Measurements from ENCODE around the gene PCSK1N.

Gene PCSK1N

DNA sequence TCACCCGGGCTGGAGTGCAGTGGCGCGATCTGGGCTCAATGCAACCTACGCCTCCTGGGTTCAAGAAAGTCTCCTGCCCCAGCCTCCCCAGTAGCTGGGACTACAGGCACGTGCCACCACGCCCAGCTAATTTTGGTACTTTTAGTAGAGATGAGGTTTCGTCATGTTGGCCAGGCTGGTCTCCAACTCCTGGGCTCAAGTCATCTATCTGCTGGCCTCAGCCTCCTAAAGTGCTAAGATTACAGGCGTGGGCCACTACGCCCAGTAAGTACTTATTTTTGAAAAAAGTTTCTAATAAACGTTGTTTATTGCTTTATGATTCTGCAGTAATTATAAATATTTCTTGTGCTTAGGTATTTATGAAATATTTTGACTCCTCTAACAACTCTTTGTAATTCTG is 4.3 kb upstream of the PCSK1N start:
- DNase-seq (ENCODE audit: insufficient read length, low spot score) (no peak), FAIRE-seq (no peak)
- TF ChIP-seq TAF1 (IDR thresholded peaks at IDR 0.05; ENCODE audit: low read depth, low read length) (no peak), SPI1 (IDR thresholded peaks at IDR 0.05; ENCODE audit: low read depth, low read length) (no peak), POU2F2 (IDR thresholded peaks at IDR 0.05; ENCODE audit: low read depth, low read length) (no peak), POLR2AphosphoS5 (IDR thresholded peaks at IDR 0.05; ENCODE audit: low read depth, low read length) (no peak), POLR2A (IDR thresholded peaks at IDR 0.05; ENCODE audit: low read depth, low read length) (no peak), PAX5 (IDR thresholded peaks at IDR 0.05; ENCODE audit: insufficient read depth, low read length, severe bottlenecking) (no peak)

GRCh38 chrX:48834383-48834709 is 1.1 kb downstream of the PCSK1N start:
- TF ChIP-seq POLR2A (IDR thresholded peaks at IDR 0.05; ENCODE audit: low read depth, low read length): no peak
- TF ChIP-seq POLR2AphosphoS5 (IDR thresholded peaks at IDR 0.05; ENCODE audit: low read depth, low read length): no peak
- TF ChIP-seq TAF1 (IDR thresholded peaks at IDR 0.05; ENCODE audit: low read depth, low read length): no peak
- TF ChIP-seq SPI1 (IDR thresholded peaks at IDR 0.05; ENCODE audit: low read depth, low read length): no peak
- no peak for TF ChIP-seq PAX5 (IDR thresholded peaks at IDR 0.05; ENCODE audit: insufficient read depth, low read length, severe bottlenecking)
- no peak for TF ChIP-seq POU2F2 (IDR thresholded peaks at IDR 0.05; ENCODE audit: low read depth, low read length)
- peak; percentile 28 for FAIRE-seq

DNA sequence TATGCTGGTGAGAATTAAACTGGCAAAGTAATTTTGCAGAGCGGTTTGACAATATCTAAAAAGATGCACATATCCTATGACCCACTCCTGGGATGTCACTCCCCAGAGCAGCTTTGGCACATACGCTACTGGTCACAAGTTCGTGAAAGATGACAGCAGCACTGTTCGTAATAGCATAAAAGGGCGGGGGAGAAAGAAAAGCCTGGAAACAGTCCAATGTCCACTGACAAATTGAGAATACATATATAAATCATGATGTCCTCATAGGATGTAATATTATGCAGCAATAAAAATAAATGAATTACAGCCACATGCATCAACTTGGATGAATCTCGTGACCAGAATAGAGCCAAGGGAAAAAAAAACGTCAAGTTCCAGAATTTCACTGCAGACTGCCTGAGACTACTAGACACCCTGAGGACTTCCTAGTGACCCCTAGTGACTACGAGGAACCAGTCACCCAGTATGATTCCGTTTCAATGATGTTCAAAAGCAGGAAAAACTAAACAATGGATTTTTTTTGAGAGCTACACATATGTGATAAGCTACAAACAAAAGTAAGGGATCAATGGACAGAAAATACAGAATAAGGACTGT is 1.8 kb downstream of the PCSK1N start:
- no peak for DNase-seq (ENCODE audit: insufficient read length, low spot score)
- TF ChIP-seq POLR2A (IDR thresholded peaks at IDR 0.05; ENCODE audit: low read depth, low read length): no peak
- TF ChIP-seq SPI1 (IDR thresholded peaks at IDR 0.05; ENCODE audit: low read depth, low read length): no peak
- no peak for TF ChIP-seq POU2F2 (IDR thresholded peaks at IDR 0.05; ENCODE audit: low read depth, low read length)
- FAIRE-seq: peak; percentile 23

More at GRCh38 chrX:48834383-48834709, 1.1 kb downstream of the PCSK1N start:
- DNase-seq (ENCODE audit: insufficient read length, low spot score): no peak

- FAIRE-seq (no peak), DNase-seq (ENCODE audit: insufficient read length, low spot score) (no peak)
- TF ChIP-seq SPI1 (IDR thresholded peaks at IDR 0.05; ENCODE audit: low read depth, low read length): no peak
- no peak for TF ChIP-seq POLR2A (IDR thresholded peaks at IDR 0.05; ENCODE audit: low read depth, low read length)
- TF ChIP-seq POU2F2 (IDR thresholded peaks at IDR 0.05; ENCODE audit: low read depth, low read length): no peak
- no peak for TF ChIP-seq TAF1 (IDR thresholded peaks at IDR 0.05; ENCODE audit: low read depth, low read length)
- no peak for TF ChIP-seq PAX5 (IDR thresholded peaks at IDR 0.05; ENCODE audit: insufficient read depth, low read length, severe bottlenecking)
- TF ChIP-seq POLR2AphosphoS5 (IDR thresholded peaks at IDR 0.05; ENCODE audit: low read depth, low read length): no peak
These were observed 3.5 kb downstream of the PCSK1N start for GRCh38 chrX:48831909-48832291.

GRCh38 chrX:48831136-48831908 is 4.1 kb downstream of the PCSK1N start:
- no peak for FAIRE-seq

GRCh38 chrX:48829016-48829735 is 6.2 kb downstream of the PCSK1N start:
- DNase-seq (ENCODE audit: insufficient read length, low spot score) (no peak), FAIRE-seq (no peak)

More at GRCh38 chrX:48831136-48831908, 4.1 kb downstream of the PCSK1N start:
- DNase-seq (ENCODE audit: insufficient read length, low spot score): no peak
- TF ChIP-seq TAF1 (IDR thresholded peaks at IDR 0.05; ENCODE audit: low read depth, low read length) (no peak), PAX5 (IDR thresholded peaks at IDR 0.05; ENCODE audit: insufficient read depth, low read length, severe bottlenecking) (no peak), SPI1 (IDR thresholded peaks at IDR 0.05; ENCODE audit: low read depth, low read length) (no peak), POLR2A (IDR thresholded peaks at IDR 0.05; ENCODE audit: low read depth, low read length) (no peak), POLR2AphosphoS5 (IDR thresholded peaks at IDR 0.05; ENCODE audit: low read depth, low read length) (no peak), POU2F2 (IDR thresholded peaks at IDR 0.05; ENCODE audit: low read depth, low read length) (no peak)

GRCh38 chrX:48827654-48827968 is 7.8 kb downstream of the PCSK1N start:
- DNase-seq (ENCODE audit: insufficient read length, low spot score) (no peak), FAIRE-seq (no peak)
- TF ChIP-seq POLR2A (IDR thresholded peaks at IDR 0.05; ENCODE audit: low read depth, low read length) (no peak), SPI1 (IDR thresholded peaks at IDR 0.05; ENCODE audit: low read depth, low read length) (no peak), POLR2AphosphoS5 (IDR thresholded peaks at IDR 0.05; ENCODE audit: low read depth, low read length) (no peak), POU2F2 (IDR thresholded peaks at IDR 0.05; ENCODE audit: low read depth, low read length) (no peak), TAF1 (IDR thresholded peaks at IDR 0.05; ENCODE audit: low read depth, low read length) (no peak), PAX5 (IDR thresholded peaks at IDR 0.05; ENCODE audit: insufficient read depth, low read length, severe bottlenecking) (no peak)

More at GRCh38 chrX:48829016-48829735, 6.2 kb downstream of the PCSK1N start:
- TF ChIP-seq SPI1 (IDR thresholded peaks at IDR 0.05; ENCODE audit: low read depth, low read length) (no peak), PAX5 (IDR thresholded peaks at IDR 0.05; ENCODE audit: insufficient read depth, low read length, severe bottlenecking) (no peak), TAF1 (IDR thresholded peaks at IDR 0.05; ENCODE audit: low read depth, low read length) (no peak), POLR2A (IDR thresholded peaks at IDR 0.05; ENCODE audit: low read depth, low read length) (no peak)

GRCh38 chrX:48826876-48827653 is 8.3 kb downstream of the PCSK1N start:
- no peak for FAIRE-seq
- no peak for DNase-seq (ENCODE audit: insufficient read length, low spot score)
- TF ChIP-seq PAX5 (IDR thresholded peaks at IDR 0.05; ENCODE audit: insufficient read depth, low read length, severe bottlenecking): no peak
- TF ChIP-seq POLR2A (IDR thresholded peaks at IDR 0.05; ENCODE audit: low read depth, low read length): no peak
- TF ChIP-seq SPI1 (IDR thresholded peaks at IDR 0.05; ENCODE audit: low read depth, low read length): no peak
- TF ChIP-seq POU2F2 (IDR thresholded peaks at IDR 0.05; ENCODE audit: low read depth, low read length): no peak
- no peak for TF ChIP-seq TAF1 (IDR thresholded peaks at IDR 0.05; ENCODE audit: low read depth, low read length)
- TF ChIP-seq POLR2AphosphoS5 (IDR thresholded peaks at IDR 0.05; ENCODE audit: low read depth, low read length): no peak

Data from GM12891 (cell line).